ENCODE measurements around the gene NEK6. TPM values are rescaled to one million over a fixed set of nuclear protein-coding genes. Genes with fewer than 3 reads are reported as not detected.
A peak's percentile ranks its signal among the peaks of the same experiment; 100 is the strongest.

Gene NEK6
- total RNA-seq, 6 donors from 2014 or later, result 33.8 to 144 (median 59.7) TPM

DNA sequence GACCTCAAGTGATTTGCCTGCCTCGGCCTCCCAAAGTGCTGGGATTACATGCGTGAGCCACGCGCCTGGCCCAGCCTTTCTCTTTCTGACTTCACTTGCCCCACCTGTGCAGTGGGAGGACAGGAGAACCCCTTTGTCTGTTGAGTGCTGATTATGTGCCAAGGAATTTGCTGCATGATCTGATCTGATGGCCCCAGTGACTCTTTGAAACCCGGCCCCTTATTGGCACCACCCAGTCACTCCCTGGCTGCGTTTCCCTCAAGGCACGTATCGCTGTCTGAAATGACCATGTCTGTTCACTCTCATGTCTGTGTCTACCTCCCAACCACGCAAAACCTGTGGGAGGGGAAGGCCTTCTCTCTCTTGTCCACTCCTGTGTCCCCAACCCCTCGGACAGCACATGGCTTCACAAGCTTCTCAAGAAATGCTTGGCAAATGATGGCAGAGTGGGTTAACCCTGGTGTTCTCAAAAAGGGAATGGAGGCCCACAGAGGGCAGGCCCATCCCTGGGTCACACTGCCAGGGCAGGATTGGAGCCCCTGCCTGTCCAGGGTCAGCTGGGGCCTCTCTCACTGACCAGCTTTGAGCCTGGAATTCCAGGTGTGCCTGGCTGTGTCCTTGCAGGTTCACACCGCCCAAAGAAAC is 21.9 kb downstream of the NEK6 start:
- 61 to 68% methylated on average over 11 of the region's 11 CpGs for WGBS, 2 donors
- H3K36me3 ChIP-seq, result no peaks in the 10 kb centered on the region
- no peaks in the 10 kb centered on the region for H3K9me3 ChIP-seq
- H3K4me1 ChIP-seq, result peaks cover 59 to 79% (median 69%) of the 10 kb centered on the region in 4 donors
- H3K27me3 ChIP-seq, result no peaks in the 10 kb centered on the region
- DNase-seq (no peak), ATAC-seq (ENCODE audit: low FRiP score in 2 of 2) (no peak)
- H3K4me3 ChIP-seq, result no peak overlapping the region
- peak overlapping the region; percentile 76 to 84 (median 82) for H3K27ac ChIP-seq
- TF ChIP-seq EP300 (IDR thresholded peaks at IDR 0.05), result no peak
- TF ChIP-seq, protein P1, sequence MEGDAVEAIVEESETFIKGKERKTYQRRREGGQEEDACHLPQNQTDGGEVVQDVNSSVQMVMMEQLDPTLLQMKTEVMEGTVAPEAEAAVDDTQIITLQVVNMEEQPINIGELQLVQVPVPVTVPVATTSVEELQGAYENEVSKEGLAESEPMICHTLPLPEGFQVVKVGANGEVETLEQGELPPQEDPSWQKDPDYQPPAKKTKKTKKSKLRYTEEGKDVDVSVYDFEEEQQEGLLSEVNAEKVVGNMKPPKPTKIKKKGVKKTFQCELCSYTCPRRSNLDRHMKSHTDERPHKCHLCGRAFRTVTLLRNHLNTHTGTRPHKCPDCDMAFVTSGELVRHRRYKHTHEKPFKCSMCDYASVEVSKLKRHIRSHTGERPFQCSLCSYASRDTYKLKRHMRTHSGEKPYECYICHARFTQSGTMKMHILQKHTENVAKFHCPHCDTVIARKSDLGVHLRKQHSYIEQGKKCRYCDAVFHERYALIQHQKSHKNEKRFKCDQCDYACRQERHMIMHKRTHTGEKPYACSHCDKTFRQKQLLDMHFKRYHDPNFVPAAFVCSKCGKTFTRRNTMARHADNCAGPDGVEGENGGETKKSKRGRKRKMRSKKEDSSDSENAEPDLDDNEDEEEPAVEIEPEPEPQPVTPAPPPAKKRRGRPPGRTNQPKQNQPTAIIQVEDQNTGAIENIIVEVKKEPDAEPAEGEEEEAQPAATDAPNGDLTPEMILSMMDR (IDR thresholded peaks at IDR 0.05), result no peak

DNA sequence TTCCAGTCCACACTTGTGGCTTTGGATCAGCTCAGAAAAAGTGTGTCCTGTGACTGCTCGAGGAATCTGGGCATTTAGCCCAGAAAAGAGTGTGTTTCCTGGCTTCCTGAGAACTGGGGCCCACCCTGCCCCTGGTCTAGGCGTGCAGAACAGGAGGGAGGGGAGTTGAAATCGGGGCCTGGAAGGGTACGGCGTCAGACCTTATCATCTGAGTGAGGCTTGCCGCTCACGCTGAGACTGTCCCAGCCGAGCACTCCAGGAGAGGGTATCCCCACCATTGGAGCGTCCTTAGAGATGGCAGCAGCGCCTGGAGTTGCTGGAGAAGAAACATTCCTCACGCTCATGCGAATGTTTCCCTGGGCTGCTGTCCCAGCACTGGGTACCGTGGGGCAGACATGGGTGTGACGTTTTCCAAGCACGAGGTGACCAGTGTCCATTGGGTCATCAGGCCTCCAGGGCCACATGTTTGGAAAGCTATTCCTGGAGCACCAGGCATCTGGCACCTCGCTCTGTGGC is 22.5 kb downstream of the NEK6 start:
- WGBS, 2 donors, result 21 to 22% methylated on average over 12 to 16 of the region's 16 CpGs
- H3K27me3 ChIP-seq, result no peaks in the 10 kb centered on the region
- ATAC-seq (ENCODE audit: low FRiP score in 2 of 2) (peak; percentile 16 to 73), DNase-seq (peak in 1 of 2 donors; percentile 82)
- no peaks in the 10 kb centered on the region for H3K36me3 ChIP-seq
- TF ChIP-seq, protein P1 (IDR thresholded peaks at IDR 0.05), result no peak
- TF ChIP-seq POLR2A (IDR thresholded peaks at IDR 0.05) (peak in 1 of 4 donors; percentile 25), POLR2AphosphoS5 (IDR thresholded peaks at IDR 0.05) (peak in 1 of 2 donors; percentile 69), EP300 (IDR thresholded peaks at IDR 0.05) (peak in 2 of 4 donors; percentile 68 to 84)
- no peak overlapping the region for H3K4me3 ChIP-seq
- peak overlapping the region; percentile 76 to 84 (median 82) for H3K27ac ChIP-seq
- H3K9me3 ChIP-seq, result no peaks in the 10 kb centered on the region
- peaks cover 61 to 81% (median 73%) of the 10 kb centered on the region in 4 donors for H3K4me1 ChIP-seq

DNA sequence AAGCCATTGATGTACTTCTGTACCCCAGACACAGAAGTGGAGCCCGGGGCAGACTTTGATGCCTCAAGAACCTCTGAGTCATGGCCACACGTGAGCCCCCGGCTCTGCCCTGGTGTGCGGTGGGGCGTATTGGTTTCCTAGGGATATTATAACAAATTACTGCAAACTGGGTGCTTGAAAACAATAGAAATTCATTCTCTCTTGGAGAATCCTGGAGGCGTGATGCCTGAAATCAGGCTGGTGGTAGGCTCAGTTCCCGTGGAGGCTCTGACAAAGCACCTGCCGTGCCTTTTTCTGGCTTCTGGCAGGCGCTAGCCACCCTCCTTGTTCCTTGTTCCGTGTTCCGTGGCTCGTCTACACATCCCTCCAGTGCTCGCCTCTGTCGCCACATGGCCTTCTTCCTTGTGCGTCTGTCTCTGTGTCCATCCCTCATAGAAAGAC is 24.2 kb downstream of the NEK6 start:
- peaks cover 79 to 95% (median 90%) of the 10 kb centered on the region in 4 donors for H3K4me1 ChIP-seq
- H3K27ac ChIP-seq, result peak overlapping the region; percentile 76 to 84 (median 82)
- WGBS, 2 donors, result 76 to 85% methylated on average over 15 of the region's 15 CpGs
- no peak overlapping the region for H3K4me3 ChIP-seq
- no peak for ATAC-seq (ENCODE audit: low FRiP score in 2 of 2)
- H3K9me3 ChIP-seq, result no peaks in the 10 kb centered on the region
- DNase-seq, result peak in 1 of 2 donors; percentile 69
- H3K27me3 ChIP-seq, result no peaks in the 10 kb centered on the region
- no peaks in the 10 kb centered on the region for H3K36me3 ChIP-seq
- TF ChIP-seq POLR2A (IDR thresholded peaks at IDR 0.05) (peak in 1 of 4 donors; percentile 50), EP300 (IDR thresholded peaks at IDR 0.05) (no peak)

DNA sequence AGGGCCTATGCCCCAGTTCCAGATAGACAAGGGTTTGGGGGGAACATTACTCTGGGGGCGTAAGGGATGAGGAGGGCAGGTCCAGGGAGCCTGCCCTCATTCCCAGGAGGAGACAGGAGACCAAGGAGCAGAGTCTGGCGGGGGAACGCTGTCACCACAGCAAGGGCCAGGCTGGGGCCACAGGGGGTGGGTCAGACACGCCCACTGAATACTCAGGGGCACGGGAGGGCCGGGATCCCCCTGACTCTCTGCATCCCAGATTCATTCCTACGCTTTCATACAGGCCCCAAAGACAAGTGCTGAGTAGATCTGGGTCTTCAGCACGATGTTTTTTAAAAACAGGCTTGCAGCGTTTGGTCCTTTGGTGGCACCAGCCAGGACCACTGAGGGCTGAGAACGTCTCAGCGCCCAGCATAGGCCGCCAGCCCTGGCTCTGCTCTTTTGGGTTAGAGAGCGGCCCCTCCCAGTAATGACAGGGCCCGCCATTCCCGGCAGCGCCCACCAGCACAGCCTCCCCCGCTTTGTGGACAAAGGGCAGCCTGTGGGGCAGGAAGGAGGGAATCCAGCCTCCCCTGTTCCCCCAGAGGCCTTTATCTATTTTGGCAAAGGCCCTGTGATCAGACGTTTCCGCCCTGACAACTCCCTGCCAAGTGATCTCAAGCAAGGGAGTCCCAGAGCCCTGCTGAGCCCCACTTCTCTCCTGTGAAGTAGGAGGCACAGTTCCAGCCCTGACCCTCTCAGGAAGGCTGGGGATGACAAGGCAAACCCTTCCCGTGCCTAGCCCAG is 24.9 kb downstream of the NEK6 start:
- Histone ChIP-seq H3K27me3 (no peaks in the 10 kb centered on the region), H3K36me3 (no peaks in the 10 kb centered on the region), H3K4me3 (no peak overlapping the region), H3K9me3 (no peaks in the 10 kb centered on the region), H3K4me1 (peaks cover 81 to 96% (median 95%) of the 10 kb centered on the region in 4 donors), H3K27ac (peak overlapping the region; percentile 76 to 84 (median 82))
- DNase-seq (peak; percentile 56 to 88), ATAC-seq (ENCODE audit: low FRiP score in 2 of 2) (peak; percentile 3 to 69)
- WGBS, 2 donors, result 48 to 82% methylated on average over 7 to 20 of the region's 20 CpGs
- TF ChIP-seq POLR2AphosphoS5 (IDR thresholded peaks at IDR 0.05) (peak; percentile 69 to 71), POLR2A (IDR thresholded peaks at IDR 0.05) (no peak), EP300 (IDR thresholded peaks at IDR 0.05) (peak in 3 of 4 donors; percentile 27 to 71 (median 43))
- TF ChIP-seq, protein P1 (IDR thresholded peaks at IDR 0.05), result no peak

DNA sequence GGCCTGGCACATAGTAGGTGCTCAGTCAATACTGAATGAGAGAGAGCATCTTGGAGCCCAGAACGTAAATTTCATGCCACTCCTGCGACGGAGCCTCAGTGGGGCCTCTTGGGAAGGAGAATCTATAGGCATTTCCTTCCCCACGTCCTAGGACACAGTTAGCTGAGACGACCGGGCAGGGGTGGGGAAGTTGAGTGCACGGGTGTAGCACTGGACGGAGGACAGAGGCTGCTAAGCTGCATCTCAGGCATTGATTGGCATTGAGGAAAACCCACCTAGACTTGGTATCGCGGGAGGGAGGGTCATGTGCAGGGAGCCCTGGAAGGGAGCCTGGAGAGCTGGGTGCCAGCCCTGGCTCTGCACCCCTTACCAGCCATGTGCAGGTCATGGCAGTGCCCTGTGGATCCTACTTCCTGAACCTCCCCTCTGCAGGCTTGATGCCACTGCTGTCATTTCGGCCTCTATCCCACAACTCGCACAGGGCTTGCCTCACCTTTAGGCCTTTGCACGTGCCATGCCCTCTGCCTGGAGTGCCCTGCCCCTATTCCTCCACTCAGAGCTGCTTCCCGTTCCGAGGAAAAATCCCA is 25.6 kb downstream of the NEK6 start:
- Histone ChIP-seq H3K36me3 (no peaks in the 10 kb centered on the region), H3K27ac (peak overlapping the region; percentile 76 to 84 (median 82)), H3K4me3 (no peak overlapping the region), H3K27me3 (no peaks in the 10 kb centered on the region), H3K4me1 (peaks cover 84 to 89% (median 89%) of the 10 kb centered on the region in 4 donors), H3K9me3 (no peaks in the 10 kb centered on the region)
- peak in 1 of 2 donors; percentile 52 for DNase-seq
- ATAC-seq (ENCODE audit: low FRiP score in 2 of 2), result no peak
- 72 to 75% methylated on average over 11 to 13 of the region's 15 CpGs for WGBS, 2 donors
- TF ChIP-seq EP300 (IDR thresholded peaks at IDR 0.05), result no peak
- peak in 1 of 4 donors; percentile 19 for TF ChIP-seq POLR2A (IDR thresholded peaks at IDR 0.05)

Data from upper lobe of left lung (tissue), 6 donors.